Chondrocyte (in vitro differentiated cells): ENCODE measurements around the gene KCNQ1OT1. TPM values are rescaled to one million over a fixed set of nuclear protein-coding genes. Genes with fewer than 3 reads are reported as not detected.

Experiments used
- DNase-seq: peaks from one replicate; pipeline ENCODE4 v3.0.0; 2021; ENCODE audit warnings: mixed read lengths, low spot score
- H3K27ac Mint-ChIP-seq: one replicate; pipeline ENCODE4 v1.8.0; 2021; ENCODE audit warnings: mild to moderate bottlenecking, moderate library complexity, mixed read lengths; ENCODE audit not compliant: unreplicated experiment
- H3K27me3 Mint-ChIP-seq: 2 replicates; pipeline ENCODE4 v1.8.0; 2021; ENCODE audit warnings: low read depth, mixed read lengths
- H3K36me3 Mint-ChIP-seq: 2 replicates; pipeline ENCODE4 v1.8.0; 2021; ENCODE audit warnings: low read depth, mixed read lengths
- H3K4me1 Mint-ChIP-seq: 2 replicates; pipeline ENCODE4 v1.8.0; 2021; ENCODE audit warnings: low read depth, mild to moderate bottlenecking, mixed read lengths
- H3K4me3 Mint-ChIP-seq: one replicate; pipeline ENCODE4 v1.8.0; 2021; ENCODE audit warnings: mild to moderate bottlenecking, moderate library complexity, mixed read lengths; ENCODE audit not compliant: unreplicated experiment
- H3K9me3 Mint-ChIP-seq: 2 replicates; pipeline ENCODE4 v1.8.0; 2021; ENCODE audit warnings: low read depth, mixed read lengths
- CTCF ChIP-seq: fragments of 200-600 bp; sonication (generic); IDR thresholded peaks from 2 replicates; pipeline ENCODE4 v1.5.0; 2021; ENCODE audit warnings: antibody characterized with exemption, mild to moderate bottlenecking, moderate library complexity
- total RNA-seq: library from RNA; stranded (reverse); gene quantifications from 3 replicates; pipeline ENCODE4 v1.2.1, GENCODE V29; 2021

KCNQ1OT1 gene
- total RNA-seq, 1 donor from 2014 or later: 2.5 TPM

GRCh38 chr11:2630679-2631078 lies 69.1 kb downstream of the KCNQ1OT1 start:
- Mint-ChIP-seq H3K4me3 (no peak overlapping the region), H3K36me3 (peaks cover 38% of the 10 kb centered on the region), H3K27ac (no peak overlapping the region), H3K4me1 (no peaks in the 10 kb centered on the region), H3K9me3 (peaks cover 59% of the 10 kb centered on the region), H3K27me3 (peaks cover 8% of the 10 kb centered on the region)
- no peak for DNase-seq
- TF ChIP-seq CTCF: no peak

- Mint-ChIP-seq H3K4me1 (peaks cover 3% of the 10 kb centered on the region), H3K36me3 (peaks cover 18% of the 10 kb centered on the region), H3K9me3 (peaks cover 57% of the 10 kb centered on the region), H3K27ac (no peak overlapping the region), H3K4me3 (no peak overlapping the region), H3K27me3 (peaks cover 15% of the 10 kb centered on the region)
- TF ChIP-seq CTCF: no peak
- DNase-seq: no peak
These were observed 74.6 kb downstream of the KCNQ1OT1 start for GRCh38 chr11:2625183-2625582.

- TF ChIP-seq CTCF: no peak
- H3K9me3 Mint-ChIP-seq: peaks cover 61% of the 10 kb centered on the region
- no peak for DNase-seq
- peaks cover 12% of the 10 kb centered on the region for H3K36me3 Mint-ChIP-seq
- peaks cover 3% of the 10 kb centered on the region for H3K4me1 Mint-ChIP-seq
- no peak overlapping the region for H3K27ac Mint-ChIP-seq
- H3K27me3 Mint-ChIP-seq: peaks cover 10% of the 10 kb centered on the region
- no peak overlapping the region for H3K4me3 Mint-ChIP-seq
These were observed 77.9 kb downstream of the KCNQ1OT1 start for GRCh38 chr11:2621894-2622293.

GRCh38 chr11:2612884-2613571 lies 86.8 kb downstream of the KCNQ1OT1 start:
- Mint-ChIP-seq H3K27me3 (peaks cover 9% of the 10 kb centered on the region), H3K27ac (no peak overlapping the region), H3K4me3 (no peak overlapping the region), H3K4me1 (no peaks in the 10 kb centered on the region), H3K9me3 (peaks cover 59% of the 10 kb centered on the region), H3K36me3 (peaks cover 20% of the 10 kb centered on the region)
- DNase-seq: no peak
- TF ChIP-seq CTCF: no peak

GRCh38 chr11:2609345-2609744 lies 90.4 kb downstream of the KCNQ1OT1 start:
- Mint-ChIP-seq H3K4me1 (no peaks in the 10 kb centered on the region), H3K27ac (no peak overlapping the region), H3K36me3 (peaks cover 8% of the 10 kb centered on the region), H3K4me3 (no peak overlapping the region), H3K9me3 (peaks cover 61% of the 10 kb centered on the region), H3K27me3 (peaks cover 20% of the 10 kb centered on the region)
- no peak for TF ChIP-seq CTCF
- no peak for DNase-seq
